DOHH2 (cell line): ENCODE data around the gene SCAMP1.
"Not testable (repeated sequence)": the region's sequence is repeated elsewhere in the genome, so short reads cannot be mapped to it uniquely, and the experiment has no call there.

Experiments used
- H3F3A ChIP-seq: fragments of 200-600 bp; sonication (generic), shearing (Covaris generic); 2 replicates; pipeline ENCODE4 v1.6.0; 2016; ENCODE audit warnings: antibody characterized with exemption, mild to moderate bottlenecking; ENCODE audit not compliant: control insufficient read depth, insufficient read depth
- H3K27ac ChIP-seq: fragments of 200-600 bp; sonication (generic); 2 replicates; pipeline ENCODE4 v1.5.1; 2014; ENCODE audit warnings: low read depth, mild to moderate bottlenecking, low read length, moderate library complexity
- H3K27me3 ChIP-seq: fragments of 200-600 bp; sonication (generic); 2 replicates; pipeline ENCODE4 v1.6.1; 2014; ENCODE audit warnings: mild to moderate bottlenecking, low read length, mixed read lengths; ENCODE audit not compliant: control insufficient read depth
- H3K36me3 ChIP-seq: fragments of 200-600 bp; sonication (generic); 2 replicates; pipeline ENCODE4 v1.6.1; 2014; ENCODE audit warnings: mild to moderate bottlenecking, low read length, moderate library complexity, mixed read lengths; ENCODE audit not compliant: control insufficient read depth
- H3K4me1 ChIP-seq: fragments of 200-600 bp; sonication (generic); 2 replicates; pipeline ENCODE4 v1.6.1; 2014; ENCODE audit warnings: mild to moderate bottlenecking, low read length, mixed read lengths; ENCODE audit not compliant: control insufficient read depth
- H3K4me2 ChIP-seq: fragments of 200-600 bp; sonication (generic); 2 replicates; pipeline ENCODE4 v1.6.0; 2014; ENCODE audit warnings: mild to moderate bottlenecking, low read length, moderate library complexity
- H3K4me3 ChIP-seq: fragments of 200-600 bp; sonication (generic); 2 replicates; pipeline ENCODE4 v1.5.1; 2014; ENCODE audit warnings: mild to moderate bottlenecking, low read length, mixed read lengths
- H3K79me2 ChIP-seq: fragments of 200-600 bp; sonication (generic); 2 replicates; pipeline ENCODE4 v1.6.1; 2014; ENCODE audit warnings: mild to moderate bottlenecking, low read length, mixed read lengths; ENCODE audit not compliant: control insufficient read depth
- H3K9me2 ChIP-seq: fragments of 200-600 bp; sonication (generic); replicated peaks from 2 replicates; pipeline ENCODE4 v1.6.1; 2014; ENCODE audit warnings: mild to moderate bottlenecking, low read length, mixed read lengths; ENCODE audit not compliant: control insufficient read depth
- H3K9me3 ChIP-seq: fragments of 200-600 bp; sonication (generic); 2 replicates; pipeline ENCODE4 v1.6.1; 2014; ENCODE audit warnings: antibody characterized with exemption, low read length, mixed read lengths; ENCODE audit not compliant: control insufficient read depth, insufficient read depth
- H4K20me1 ChIP-seq: fragments of 200-600 bp; sonication (generic); 2 replicates; pipeline ENCODE4 v1.6.0; 2014; ENCODE audit warnings: low read depth, mild to moderate bottlenecking, antibody characterized with exemption, low read length, moderate library complexity; ENCODE audit not compliant: control insufficient read depth, insufficient read depth
- CTCF ChIP-seq: fragments of 200-600 bp; sonication (generic); IDR thresholded peaks from one replicate; pipeline ENCODE4 v1.5.1; 2014; ENCODE audit warnings: antibody characterized with exemption, mild to moderate bottlenecking, low read depth, low read length; ENCODE audit not compliant: poor library complexity, severe bottlenecking
- EZH2phosphoT487 ChIP-seq: fragments of 200-600 bp; sonication (generic); IDR thresholded peaks from 2 replicates; pipeline ENCODE4 v1.6.1; 2017; ENCODE audit warnings: borderline replicate concordance, mild to moderate bottlenecking, antibody characterized with exemption, low read length, moderate library complexity, mixed read lengths

The SCAMP1 gene

DNA sequence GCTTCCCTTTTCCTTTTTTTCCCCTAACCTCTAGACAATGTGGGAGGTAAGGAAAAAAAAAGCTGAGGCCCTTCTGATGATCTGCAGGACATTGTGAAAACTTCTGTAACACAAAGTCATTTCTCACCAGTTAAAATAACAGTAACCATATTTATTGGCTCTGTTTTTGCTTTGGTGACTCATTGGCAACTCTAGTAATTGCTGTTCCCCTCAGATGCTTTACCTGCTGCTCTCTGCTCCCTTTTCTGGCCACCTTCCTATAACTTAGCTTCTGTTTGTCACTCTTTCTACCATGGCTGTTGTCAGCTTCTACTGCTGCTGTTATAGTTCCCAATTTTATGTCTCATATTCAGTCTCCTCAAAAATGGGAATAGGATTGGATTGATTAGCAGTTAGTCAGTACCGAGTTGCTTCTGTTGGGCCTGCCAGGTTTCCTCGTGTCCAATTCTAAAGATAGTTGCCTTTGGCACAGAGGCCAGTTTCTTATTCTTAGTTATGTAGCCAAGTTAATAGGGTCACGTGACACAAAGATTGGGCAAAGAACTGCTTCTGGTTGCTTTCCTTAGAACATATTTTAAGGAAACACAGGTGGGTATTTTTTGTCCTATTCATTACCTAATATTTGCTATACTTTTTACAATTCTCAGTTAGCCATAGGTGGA lies 16.8 kb downstream of the SCAMP1 start:
- Histone ChIP-seq H3K79me2 (peaks cover 41% of the 10 kb centered on the region), H3K9me2 (no peaks in the 10 kb centered on the region), H3K27ac (no peak overlapping the region), H4K20me1 (no peaks in the 10 kb centered on the region), H3K4me2 (no peak overlapping the region), H3K9me3 (no peaks in the 10 kb centered on the region), H3K4me1 (peaks cover 4% of the 10 kb centered on the region), H3K27me3 (no peaks in the 10 kb centered on the region), H3F3A (no peaks in the 10 kb centered on the region), H3K36me3 (peaks cover 4% of the 10 kb centered on the region), H3K4me3 (no peak overlapping the region)
- TF ChIP-seq EZH2phosphoT487 (no peak), CTCF (no peak)

DNA sequence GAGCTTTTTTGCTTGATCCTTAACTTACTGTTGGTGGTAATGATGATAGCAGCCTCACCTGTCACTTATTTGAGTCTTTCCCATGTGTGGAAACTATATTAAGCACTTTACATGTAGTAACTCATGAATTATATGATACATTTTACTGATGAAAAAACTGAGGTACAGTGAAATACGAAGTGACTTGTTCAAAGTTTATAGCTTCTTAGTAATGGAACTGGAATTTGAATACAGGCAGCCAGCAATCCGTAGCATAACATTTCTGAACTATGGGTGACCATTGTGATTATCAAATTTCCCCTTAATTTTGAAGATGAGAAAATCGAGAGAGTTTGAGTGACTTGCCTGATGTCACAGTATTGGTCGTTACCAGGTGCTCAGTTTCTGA lies 17.3 kb downstream of the SCAMP1 start:
- Histone ChIP-seq H3K9me3 (no peaks in the 10 kb centered on the region), H3K36me3 (peaks cover 4% of the 10 kb centered on the region), H3K9me2 (no peaks in the 10 kb centered on the region), H3K4me1 (no peaks in the 10 kb centered on the region), H3K79me2 (peaks cover 42% of the 10 kb centered on the region), H3K27me3 (no peaks in the 10 kb centered on the region), H4K20me1 (no peaks in the 10 kb centered on the region), H3K27ac (no peak overlapping the region), H3F3A (no peaks in the 10 kb centered on the region), H3K4me2 (no peak overlapping the region), H3K4me3 (no peak overlapping the region)
- TF ChIP-seq EZH2phosphoT487: no peak
- no peak for TF ChIP-seq CTCF

DNA sequence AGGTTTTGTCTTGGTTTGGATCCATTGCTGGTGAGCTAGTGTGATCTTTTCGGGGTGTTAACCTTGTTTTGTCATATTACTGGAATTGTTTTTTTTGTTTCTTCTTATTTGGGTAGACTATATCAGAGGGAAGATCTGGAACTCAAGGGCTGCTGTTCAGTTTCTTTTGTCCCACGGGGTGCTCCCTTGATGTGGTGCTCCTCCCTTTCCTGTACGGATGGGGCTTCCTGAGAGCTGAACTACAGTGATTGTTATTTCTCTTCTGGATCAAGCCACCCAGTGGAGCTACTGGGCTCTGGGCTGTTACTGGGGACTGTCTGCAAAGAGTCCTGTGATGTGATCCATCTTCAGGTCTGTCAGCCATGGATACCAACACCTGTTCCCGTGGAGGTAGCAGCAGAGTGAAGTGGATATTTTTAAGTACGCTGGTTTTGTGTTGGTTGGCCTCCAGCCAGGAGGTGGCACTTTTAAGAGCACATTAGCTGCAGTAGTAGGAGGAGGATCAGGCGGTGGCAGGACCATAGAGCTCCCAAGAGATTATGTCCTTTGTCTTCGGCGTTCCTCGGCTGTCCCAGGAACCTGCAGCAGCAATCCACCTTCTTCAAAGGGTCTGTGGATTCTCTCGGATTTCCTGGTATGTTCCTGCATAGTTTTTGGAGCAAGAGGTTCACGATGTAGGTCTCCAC lies 27.2 kb downstream of the SCAMP1 start:
- Histone ChIP-seq H3K9me3 (peaks cover 8% of the 10 kb centered on the region; the same call in 1 of the 2 replicates), H4K20me1 (no peaks in the 10 kb centered on the region), H3K36me3 (peaks cover 13% of the 10 kb centered on the region), H3K9me2 (no peaks in the 10 kb centered on the region), H3F3A (no peaks in the 10 kb centered on the region), H3K27ac (no peak overlapping the region), H3K79me2 (peaks cover 62% of the 10 kb centered on the region), H3K27me3 (no peaks in the 10 kb centered on the region), H3K4me2 (no peak overlapping the region), H3K4me1 (no peaks in the 10 kb centered on the region), H3K4me3 (no peak overlapping the region)
- TF ChIP-seq CTCF (no peak), EZH2phosphoT487 (no peak)

- H3K79me2 ChIP-seq: peaks cover 42% of the 10 kb centered on the region
- not testable (repeated sequence) for H3K4me3 ChIP-seq
- H3K36me3 ChIP-seq: peaks cover 27% of the 10 kb centered on the region
These were observed 30.9 kb downstream of the SCAMP1 start for GRCh38 chr5:78391357-78391756.

More at GRCh38 chr5:78391357-78391756, 30.9 kb downstream of the SCAMP1 start:
- not testable (repeated sequence) for H3K27me3 ChIP-seq, H3F3A ChIP-seq, H3K4me2 ChIP-seq, H3K27ac ChIP-seq, H3K9me3 ChIP-seq, H3K4me1 ChIP-seq, H4K20me1 ChIP-seq, H3K9me2 ChIP-seq
